PC-9 (cell line): ENCODE data around the gene MAGI1. TPM values are rescaled to one million over a fixed set of nuclear protein-coding genes. Genes with fewer than 3 reads are reported as not detected.

Source experiments
- BruUV-seq: library from RNA; stranded (reverse); fragments of 400-500 nt; replicated peaks from 2 replicates; lab custom pipeline; 2021; lab: Mats Ljungman, UMichigan
- CTCF ChIA-PET: fragments of 300-600 bp; sonication (Branson Sonifier 250); formaldehyde crosslinking; loops from one replicate; lab custom pipeline; 2022; ENCODE audit warnings: antibody characterized with exemption; lab: Charles Lee
- POLR2A ChIA-PET: fragments of 300-600 bp; sonication (Branson Sonifier 250); formaldehyde crosslinking; loops from one replicate; lab custom pipeline; 2022; ENCODE audit warnings: antibody characterized with exemption; ENCODE audit not compliant: unreplicated experiment; lab: Charles Lee
- DNase-seq, 2 experiments: peaks; one replicate each; pipeline versions ENCODE4 v3.0.0 to v3.0.0-alpha.2; 2015 to 2022; ENCODE audit warnings: mixed read lengths in 1 of 2
- H2AFZ ChIP-seq: fragments of 200-600 bp; sonication (generic); 2 replicates; pipeline ENCODE4 v1.8.1; 2017; ENCODE audit warnings: antibody characterized with exemption
- H3F3A ChIP-seq: fragments of 200-600 bp; sonication (generic); 2 replicates; pipeline ENCODE4 v1.8.1; 2017; ENCODE audit warnings: antibody characterized with exemption, mild to moderate bottlenecking, low read depth; ENCODE audit not compliant: insufficient read depth
- H3K27ac ChIP-seq: fragments of 200-600 bp; sonication (generic); 2 replicates; pipeline ENCODE4 v1.6.1; 2016; ENCODE audit warnings: mixed run types
- H3K27me3 ChIP-seq: fragments of 200-600 bp; sonication (generic); 2 replicates; pipeline ENCODE4 v1.6.1; 2016; ENCODE audit warnings: low read depth, mixed run types; ENCODE audit not compliant: insufficient read depth
- H3K36me3 ChIP-seq: fragments of 200-600 bp; sonication (generic); 2 replicates; pipeline ENCODE4 v1.6.1; 2016; ENCODE audit warnings: low read depth, mixed run types
- H3K4me1 ChIP-seq: fragments of 200-600 bp; sonication (generic); replicated peaks from 2 replicates; pipeline ENCODE4 v1.6.1; 2016; ENCODE audit warnings: mixed run types; ENCODE audit not compliant: insufficient read depth
- H3K4me2 ChIP-seq: fragments of 200-600 bp; sonication (generic); 2 replicates; pipeline ENCODE4 v1.6.1; 2017; ENCODE audit warnings: mixed run types
- H3K4me3 ChIP-seq: fragments of 200-600 bp; sonication (generic); 2 replicates; pipeline ENCODE4 v1.6.1; 2016; ENCODE audit warnings: mixed run types
- H3K79me2 ChIP-seq: fragments of 200-600 bp; sonication (generic); 2 replicates; pipeline ENCODE4 v1.6.1; 2017; ENCODE audit warnings: low read depth, mixed run types
- H3K9me2 ChIP-seq: fragments of 200-600 bp; sonication (generic); 2 replicates; pipeline ENCODE4 v1.8.1; 2017; ENCODE audit warnings: mild to moderate bottlenecking; ENCODE audit not compliant: insufficient read depth
- H3K9me3 ChIP-seq: fragments of 200-600 bp; sonication (generic); 2 replicates; pipeline ENCODE4 v1.8.1; 2016; ENCODE audit warnings: low read depth; ENCODE audit not compliant: insufficient read depth
- H4K20me1 ChIP-seq: fragments of 200-600 bp; sonication (generic); 2 replicates; pipeline ENCODE4 v1.8.1; 2017; ENCODE audit not compliant: insufficient read depth
- CTCF ChIP-seq: fragments of 200-600 bp; sonication (generic); conservative IDR thresholded peaks from 2 replicates; pipeline ENCODE4 v1.6.1; 2017; ENCODE audit warnings: mixed run types, antibody characterized with exemption, mild to moderate bottlenecking, moderate library complexity
- EZH2 ChIP-seq: fragments of 200-600 bp; sonication (generic); IDR thresholded peaks from 2 replicates; pipeline ENCODE4 v1.8.0; 2017; ENCODE audit warnings: antibody characterized with exemption, low read depth
- intact Hi-C: fragments of 100-400 bp; cut with micrococcal nuclease; formaldehyde crosslinking; loops from one replicate; pipeline ENCODE4 v1.10.0; 2022; ENCODE audit not compliant: unreplicated experiment
- total RNA-seq: library from RNA; stranded (reverse); gene quantifications from 2 replicates; pipeline ENCODE4 v1.2.3, GENCODE V29; 2021

The MAGI1 gene
- total RNA-seq, 1 experiment from 2014 or later: 23.3 TPM

GRCh38 chr3:65350801-65351476 lies 687.8 kb downstream of the MAGI1 start:
- DNase-seq: no peak
- intact Hi-C loops: loop anchor here (10.0 kb wide), 1 partner anchor 816 kb away; no protein-coding TSS in a partner anchor
- H2AFZ ChIP-seq: no peak overlapping the region
- H3K9me3 ChIP-seq: no peaks in the 10 kb centered on the region
- no peaks in the 10 kb centered on the region for H4K20me1 ChIP-seq
- H3K36me3 ChIP-seq: no peaks in the 10 kb centered on the region
- ChIA-PET CTCF (interaction anchor here (0.6 to 0.7 kb wide), 2 partner anchors 390 to 435 kb away, joined by 4 to 11 read pairs; no protein-coding TSS in a partner anchor), POLR2A (no interaction called here)
- H3F3A ChIP-seq: no peaks in the 10 kb centered on the region
- no peak overlapping the region for H3K27ac ChIP-seq
- no TSS peak for BruUV-seq
- H3K9me2 ChIP-seq: no peaks in the 10 kb centered on the region
- no peak overlapping the region for H3K4me2 ChIP-seq
- H3K4me3 ChIP-seq: no peak overlapping the region
- no peaks in the 10 kb centered on the region for H3K4me1 ChIP-seq
- no peaks in the 10 kb centered on the region for H3K27me3 ChIP-seq
- no peak for TF ChIP-seq CTCF
- TF ChIP-seq EZH2: no peak
- no peaks in the 10 kb centered on the region for H3K79me2 ChIP-seq

GRCh38 chr3:65348398-65348995 lies 690.2 kb downstream of the MAGI1 start:
- Histone ChIP-seq H3K9me2 (no peaks in the 10 kb centered on the region), H3K36me3 (no peaks in the 10 kb centered on the region), H4K20me1 (no peaks in the 10 kb centered on the region), H3K9me3 (no peaks in the 10 kb centered on the region), H3K4me3 (no peak overlapping the region), H3K27ac (no peak overlapping the region), H3K4me2 (no peak overlapping the region), H2AFZ (no peak overlapping the region), H3K79me2 (no peaks in the 10 kb centered on the region), H3K27me3 (no peaks in the 10 kb centered on the region), H3K4me1 (no peaks in the 10 kb centered on the region), H3F3A (no peaks in the 10 kb centered on the region)
- TF ChIP-seq EZH2 (no peak), CTCF (no peak)
- intact Hi-C loops: no loop called here
- BruUV-seq: no TSS peak
- CTCF ChIA-PET: no interaction called here
- POLR2A ChIA-PET: no interaction called here
- no peak for DNase-seq

GRCh38 chr3:65347166-65347565 lies 691.6 kb downstream of the MAGI1 start:
- Histone ChIP-seq H3K79me2 (no peaks in the 10 kb centered on the region), H3K9me3 (no peaks in the 10 kb centered on the region), H3K9me2 (no peaks in the 10 kb centered on the region), H3K4me1 (no peaks in the 10 kb centered on the region), H3K36me3 (no peaks in the 10 kb centered on the region), H3K27me3 (no peaks in the 10 kb centered on the region), H3K4me2 (no peak overlapping the region), H4K20me1 (no peaks in the 10 kb centered on the region), H3F3A (no peaks in the 10 kb centered on the region), H3K27ac (no peak overlapping the region), H3K4me3 (no peak overlapping the region), H2AFZ (no peak overlapping the region)
- intact Hi-C loops: no loop called here
- DNase-seq: no peak
- TF ChIP-seq CTCF: no peak
- no peak for TF ChIP-seq EZH2
- no TSS peak for BruUV-seq
- POLR2A ChIA-PET: no interaction called here
- CTCF ChIA-PET: no interaction called here
